Omental fat pad (tissue), 4 donors: ENCODE data around the gene ACTN2. TPM values are rescaled to one million over a fixed set of nuclear protein-coding genes. Genes with fewer than 3 reads are reported as not detected.
"Not testable (repeated sequence)": the region's sequence is repeated elsewhere in the genome, so short reads cannot be mapped to it uniquely, and the experiment has no call there.

Experiments
- ATAC-seq: fragments of 150-250 bp; one replicate; pipeline ENCODE4 v1.9.1; 2016; ENCODE audit warnings: mild to moderate bottlenecking, moderate library complexity; ENCODE audit not compliant: low FRiP score
- DNase-seq: peaks from one replicate; pipeline ENCODE4 v3.0.0-alpha.2; 2019; ENCODE audit warnings: low spot score
- CTCF ChIP-seq, 3 donors: fragments of 450-650 bp; IDR thresholded peaks; one replicate each; pipeline ENCODE4 v1.5.1; 2016 to 2017; ENCODE audit warnings: antibody characterized with exemption in 3 of 3, mild to moderate bottlenecking in 3 of 3, moderate library complexity in 2 of 3
- total RNA-seq, 4 donors: library from RNA; depleted of rRNA; stranded (reverse); fragments of >200 nt; gene quantifications; one replicate each; pipeline ENCODE4 v1.1.0, GENCODE V29; 2016

The ACTN2 gene
- total RNA-seq, 4 donors from 2014 or later = 0.79 to 5.3 (median 1.8) TPM

- ATAC-seq (no peak), DNase-seq (no peak)
- no peak for TF ChIP-seq CTCF (IDR thresholded peaks at IDR 0.05)
Measured at GRCh38 chr1:236654957-236655356, 31.3 kb upstream of the ACTN2 start.

GRCh38 chr1:236657398-236657797 lies 28.9 kb upstream of the ACTN2 start:
- TF ChIP-seq CTCF (IDR thresholded peaks at IDR 0.05) = no peak
- DNase-seq (no peak), ATAC-seq (no peak)

GRCh38 chr1:236659792-236660587 lies 26.3 kb upstream of the ACTN2 start:
- no peak for TF ChIP-seq CTCF (IDR thresholded peaks at IDR 0.05)
- no peak for ATAC-seq
- no peak for DNase-seq

- no peak for TF ChIP-seq CTCF (IDR thresholded peaks at IDR 0.05)
- ATAC-seq (no peak), DNase-seq (no peak)
Measured at GRCh38 chr1:236663934-236664333, 22.4 kb upstream of the ACTN2 start.

GRCh38 chr1:236668909-236669308 lies 17.4 kb upstream of the ACTN2 start:
- ATAC-seq = not testable (repeated sequence)

GRCh38 chr1:236670060-236670459 lies 16.2 kb upstream of the ACTN2 start:
- no peak for TF ChIP-seq CTCF (IDR thresholded peaks at IDR 0.05)
- ATAC-seq (no peak), DNase-seq (no peak)

More at GRCh38 chr1:236668909-236669308, 17.4 kb upstream of the ACTN2 start:
- not testable (repeated sequence) for DNase-seq

GRCh38 chr1:236673289-236673919 lies 12.9 kb upstream of the ACTN2 start:
- no peak for TF ChIP-seq CTCF (IDR thresholded peaks at IDR 0.05)
- DNase-seq (no peak), ATAC-seq (no peak)
